Measurements from ENCODE around the gene FAF2. TPM values are rescaled to one million over a fixed set of nuclear protein-coding genes. Genes with fewer than 3 reads are reported as not detected.

The FAF2 gene
- total RNA-seq, 4 donors from 2014 or later, result 14.0 to 20.7 (median 14.7) TPM

- peak overlapping the region in 1 of 4 donors; percentile 2 for H3K27ac ChIP-seq
- ATAC-seq (no peak), DNase-seq (no peak)
- intact Hi-C loops (cut with DNase I; ENCODE audit: low total_unique reads) (no loop called here), in situ Hi-C loops (cut with MboI; ENCODE audit: low sequenced_read_pairs in 4 of 4) (no loop called here)
- no peaks in the 10 kb centered on the region for H3K27me3 ChIP-seq
- H3K9me3 ChIP-seq, result no peaks in the 10 kb centered on the region
- H3K36me3 ChIP-seq, result peaks cover 0 to 93% of the 10 kb centered on the region in 2 donors
- H3K4me1 ChIP-seq, result no peaks in the 10 kb centered on the region
- no peak for TF ChIP-seq POLR2A (IDR thresholded peaks at IDR 0.05)
- TF ChIP-seq, protein P1, sequence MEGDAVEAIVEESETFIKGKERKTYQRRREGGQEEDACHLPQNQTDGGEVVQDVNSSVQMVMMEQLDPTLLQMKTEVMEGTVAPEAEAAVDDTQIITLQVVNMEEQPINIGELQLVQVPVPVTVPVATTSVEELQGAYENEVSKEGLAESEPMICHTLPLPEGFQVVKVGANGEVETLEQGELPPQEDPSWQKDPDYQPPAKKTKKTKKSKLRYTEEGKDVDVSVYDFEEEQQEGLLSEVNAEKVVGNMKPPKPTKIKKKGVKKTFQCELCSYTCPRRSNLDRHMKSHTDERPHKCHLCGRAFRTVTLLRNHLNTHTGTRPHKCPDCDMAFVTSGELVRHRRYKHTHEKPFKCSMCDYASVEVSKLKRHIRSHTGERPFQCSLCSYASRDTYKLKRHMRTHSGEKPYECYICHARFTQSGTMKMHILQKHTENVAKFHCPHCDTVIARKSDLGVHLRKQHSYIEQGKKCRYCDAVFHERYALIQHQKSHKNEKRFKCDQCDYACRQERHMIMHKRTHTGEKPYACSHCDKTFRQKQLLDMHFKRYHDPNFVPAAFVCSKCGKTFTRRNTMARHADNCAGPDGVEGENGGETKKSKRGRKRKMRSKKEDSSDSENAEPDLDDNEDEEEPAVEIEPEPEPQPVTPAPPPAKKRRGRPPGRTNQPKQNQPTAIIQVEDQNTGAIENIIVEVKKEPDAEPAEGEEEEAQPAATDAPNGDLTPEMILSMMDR (IDR thresholded peaks at IDR 0.05 in 4 of 5, conservative IDR thresholded peaks at IDR 0.05 in 1 of 5), result no peak
- H3K4me3 ChIP-seq, result no peak overlapping the region
These were observed 43.7 kb downstream of the FAF2 start for GRCh38 chr5:176491901-176492300.

DNA sequence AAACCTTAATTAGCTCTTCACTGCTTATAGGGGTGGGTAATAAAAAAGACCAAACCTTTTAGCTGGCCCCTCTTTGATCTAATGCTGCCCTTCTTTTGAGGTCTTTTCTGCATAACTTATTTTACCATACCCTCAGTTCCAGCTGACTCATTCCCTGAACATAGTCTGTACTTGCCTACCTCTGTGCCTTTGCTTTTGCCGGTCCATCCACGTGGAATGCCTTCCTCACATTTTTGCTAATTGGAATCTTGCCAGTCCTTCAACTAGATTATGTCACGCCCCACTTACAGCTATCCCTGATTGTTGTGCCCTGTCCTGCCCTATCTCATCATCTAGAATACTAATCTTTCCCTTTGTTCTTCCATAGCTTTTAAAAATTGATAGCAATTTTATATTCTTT lies 44.2 kb downstream of the FAF2 start:
- no peaks in the 10 kb centered on the region for H3K9me3 ChIP-seq
- intact Hi-C loops (cut with DNase I; ENCODE audit: low total_unique reads) (no loop called here), in situ Hi-C loops (cut with MboI; ENCODE audit: low sequenced_read_pairs in 4 of 4) (no loop called here)
- ATAC-seq (no peak), DNase-seq (no peak)
- peaks cover 0 to 93% of the 10 kb centered on the region in 2 donors for H3K36me3 ChIP-seq
- H3K4me3 ChIP-seq, result no peak overlapping the region
- H3K4me1 ChIP-seq, result no peaks in the 10 kb centered on the region
- H3K27me3 ChIP-seq, result no peaks in the 10 kb centered on the region
- TF ChIP-seq, protein P1 (IDR thresholded peaks at IDR 0.05 in 4 of 5, conservative IDR thresholded peaks at IDR 0.05 in 1 of 5), result no peak
- TF ChIP-seq POLR2A (IDR thresholded peaks at IDR 0.05), result no peak
- H3K27ac ChIP-seq, result peak overlapping the region in 1 of 4 donors; percentile 2

DNA sequence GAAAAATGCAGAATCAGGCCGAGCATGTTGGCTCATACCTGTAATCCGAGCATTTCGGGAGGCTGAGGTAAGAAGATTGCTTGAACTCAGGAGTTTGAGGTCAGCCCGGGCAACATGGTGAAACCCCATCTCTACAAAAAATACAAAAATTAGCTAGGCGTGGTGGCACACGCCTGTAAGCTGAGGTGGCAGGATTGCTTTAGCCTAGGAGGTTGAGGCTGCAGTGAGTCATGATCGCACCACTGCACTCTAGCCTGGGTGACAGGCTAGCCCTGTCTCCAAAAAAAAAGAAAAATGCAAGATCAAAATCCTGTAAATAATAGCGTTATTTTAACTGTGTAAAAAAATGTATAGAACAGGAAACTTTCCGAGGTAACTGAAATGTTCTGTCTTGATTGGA lies 49.7 kb downstream of the FAF2 start:
- TF ChIP-seq, protein P1 (IDR thresholded peaks at IDR 0.05 in 4 of 5, conservative IDR thresholded peaks at IDR 0.05 in 1 of 5), result no peak
- TF ChIP-seq POLR2A (IDR thresholded peaks at IDR 0.05), result no peak
- ATAC-seq (no peak), DNase-seq (no peak)
- Histone ChIP-seq H3K4me3 (no peak overlapping the region), H3K27ac (no peak overlapping the region), H3K9me3 (no peaks in the 10 kb centered on the region), H3K4me1 (no peaks in the 10 kb centered on the region), H3K36me3 (peaks cover 0 to 100% of the 10 kb centered on the region in 2 donors), H3K27me3 (no peaks in the 10 kb centered on the region)
- intact Hi-C loops (cut with DNase I; ENCODE audit: low total_unique reads), result no loop called here
- in situ Hi-C loops (cut with MboI; ENCODE audit: low sequenced_read_pairs in 4 of 4), result no loop called here

DNA sequence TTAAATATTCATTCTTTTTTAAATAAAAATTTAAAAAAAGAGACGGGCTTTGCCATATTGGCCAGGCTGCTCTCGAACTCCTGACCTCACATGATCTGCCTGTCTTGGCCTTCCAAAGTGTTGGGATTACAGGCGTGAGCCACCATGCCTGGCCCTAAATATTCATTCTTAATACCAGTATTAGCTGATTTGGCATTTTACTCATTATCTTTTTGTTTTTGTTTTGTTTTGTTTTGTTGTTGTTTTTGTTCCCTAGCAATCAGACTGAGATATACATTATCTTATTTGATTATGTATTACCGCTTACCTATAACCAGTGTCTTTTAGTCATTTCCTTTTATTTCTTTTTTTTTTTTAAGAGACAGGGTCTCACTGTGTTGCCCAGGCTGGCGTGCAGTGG lies 51.1 kb downstream of the FAF2 start:
- H3K27ac ChIP-seq, result no peak overlapping the region
- TF ChIP-seq, protein P1 (IDR thresholded peaks at IDR 0.05 in 4 of 5, conservative IDR thresholded peaks at IDR 0.05 in 1 of 5), result no peak
- no peak for TF ChIP-seq POLR2A (IDR thresholded peaks at IDR 0.05)
- H3K27me3 ChIP-seq, result no peaks in the 10 kb centered on the region
- DNase-seq, result no peak
- H3K9me3 ChIP-seq, result no peaks in the 10 kb centered on the region
- no peak overlapping the region for H3K4me3 ChIP-seq
- in situ Hi-C loops (cut with MboI; ENCODE audit: low sequenced_read_pairs in 4 of 4) (no loop called here), intact Hi-C loops (cut with DNase I; ENCODE audit: low total_unique reads) (no loop called here)
- H3K36me3 ChIP-seq, result peaks cover 0 to 99% of the 10 kb centered on the region in 2 donors
- no peaks in the 10 kb centered on the region for H3K4me1 ChIP-seq
- ATAC-seq, result no peak

- Histone ChIP-seq H3K27me3 (no peaks in the 10 kb centered on the region), H3K4me1 (no peaks in the 10 kb centered on the region), H3K36me3 (peaks cover 0 to 99% of the 10 kb centered on the region in 2 donors), H3K27ac (no peak overlapping the region), H3K4me3 (no peak overlapping the region), H3K9me3 (no peaks in the 10 kb centered on the region)
- intact Hi-C loops (cut with DNase I; ENCODE audit: low total_unique reads) (no loop called here), in situ Hi-C loops (cut with MboI; ENCODE audit: low sequenced_read_pairs in 4 of 4) (no loop called here)
- DNase-seq, result no peak
- ATAC-seq, result no peak
- TF ChIP-seq POLR2A (IDR thresholded peaks at IDR 0.05), result no peak
- TF ChIP-seq, protein P1 (IDR thresholded peaks at IDR 0.05 in 4 of 5, conservative IDR thresholded peaks at IDR 0.05 in 1 of 5), result no peak
These were observed 52.3 kb downstream of the FAF2 start for GRCh38 chr5:176500511-176500910.
